ENCODE data around the gene MYO7B.

Gene MYO7B

GRCh38 chr2:127535422-127535901 lies at the start of gene MYO7B:
Gene MYO7B, plus strand, starts transcription at chr2:127535683. Its CDS starts 24,040 bp downstream, at chr2:127559723.
- no peak for DNase-seq

DNA sequence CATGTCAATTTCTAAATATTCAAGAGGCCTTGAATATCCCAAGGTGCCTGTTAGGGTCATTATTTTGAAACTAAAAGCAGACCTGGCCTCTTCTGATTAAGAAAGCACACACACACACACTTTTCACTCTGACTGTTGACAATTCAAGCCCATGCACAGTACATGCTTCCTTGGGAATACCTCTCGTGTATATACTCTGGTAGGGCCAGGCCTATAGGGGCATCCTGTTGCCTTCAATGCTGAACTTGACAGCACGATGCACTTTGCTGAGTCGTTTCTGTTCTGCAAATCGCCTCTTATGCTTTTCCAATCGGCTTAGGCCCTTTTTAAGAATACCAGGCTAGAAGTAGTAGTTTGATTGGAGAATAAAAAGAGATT lies 49.8 kb upstream of the MYO7B start:
- no peak for DNase-seq

- peak; percentile 27 for DNase-seq
These were observed 49.0 kb upstream of the MYO7B start for GRCh38 chr2:127486247-127487058.

DNA sequence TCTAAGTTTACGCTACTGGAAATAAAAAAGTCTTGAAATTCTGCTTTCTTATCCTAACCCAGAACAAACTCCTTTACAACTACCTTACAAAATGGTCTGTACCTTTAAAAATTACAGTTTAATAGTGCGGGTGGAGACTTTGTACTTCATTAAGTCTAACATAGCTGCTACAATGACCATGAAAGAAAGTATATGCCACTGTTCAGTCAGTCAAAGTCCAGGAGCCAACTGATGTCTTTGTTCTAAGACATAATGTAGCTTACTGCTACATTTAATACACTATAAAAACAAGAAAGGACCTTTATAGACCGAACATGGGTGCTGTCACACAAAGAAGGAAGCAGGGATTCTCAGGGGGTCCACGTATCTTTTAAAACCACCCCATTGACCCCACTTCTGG lies 45.2 kb upstream of the MYO7B start:
- DNase-seq, result no peak

DNA sequence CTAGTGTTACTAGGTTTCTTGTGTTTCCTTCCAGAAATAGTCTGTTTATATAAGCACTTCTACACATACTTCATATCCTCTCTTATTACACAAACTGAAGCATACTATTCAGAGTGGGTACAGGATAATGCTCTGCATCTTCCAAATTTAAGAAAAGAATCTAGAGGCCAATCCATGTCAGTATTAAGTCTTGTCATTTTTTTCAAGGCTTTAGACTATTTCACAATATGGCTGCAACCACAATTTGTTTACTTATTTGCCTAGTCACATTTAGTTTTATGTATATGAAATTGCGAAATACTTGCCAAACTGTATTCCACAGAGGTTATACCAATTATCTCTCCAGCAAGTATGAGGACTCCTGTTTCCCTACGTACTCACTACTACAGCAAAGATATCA lies 37.1 kb upstream of the MYO7B start:
- no peak for DNase-seq

DNA sequence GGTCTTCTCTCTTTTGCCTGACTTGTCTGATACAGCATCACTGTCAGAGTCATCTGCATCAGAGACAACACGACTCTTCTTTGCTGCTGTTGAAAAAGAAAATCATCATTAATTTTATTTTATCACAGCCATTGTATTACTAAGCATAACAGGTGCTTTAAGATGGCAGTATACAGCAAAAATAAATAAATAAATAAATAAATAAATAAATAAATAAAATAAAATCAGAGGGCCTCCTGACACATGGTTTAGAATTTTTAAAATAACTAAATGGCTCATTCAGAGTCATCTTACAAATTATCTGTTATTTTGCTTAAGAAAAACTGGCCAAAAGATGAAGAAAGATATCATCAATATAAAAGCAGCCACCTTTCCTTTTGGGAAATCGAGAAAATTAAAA lies 32.0 kb upstream of the MYO7B start:
- no peak for DNase-seq

- no peak for DNase-seq
These were observed 30.7 kb upstream of the MYO7B start for GRCh38 chr2:127504552-127505430.

GRCh38 chr2:127506510-127506909 lies 29.0 kb upstream of the MYO7B start:
- no peak for DNase-seq

- DNase-seq, result no peak
These were observed 27.4 kb upstream of the MYO7B start for GRCh38 chr2:127508023-127508630.

GRCh38 chr2:127508631-127509034 lies 26.9 kb upstream of the MYO7B start:
- DNase-seq, result no peak

DNA sequence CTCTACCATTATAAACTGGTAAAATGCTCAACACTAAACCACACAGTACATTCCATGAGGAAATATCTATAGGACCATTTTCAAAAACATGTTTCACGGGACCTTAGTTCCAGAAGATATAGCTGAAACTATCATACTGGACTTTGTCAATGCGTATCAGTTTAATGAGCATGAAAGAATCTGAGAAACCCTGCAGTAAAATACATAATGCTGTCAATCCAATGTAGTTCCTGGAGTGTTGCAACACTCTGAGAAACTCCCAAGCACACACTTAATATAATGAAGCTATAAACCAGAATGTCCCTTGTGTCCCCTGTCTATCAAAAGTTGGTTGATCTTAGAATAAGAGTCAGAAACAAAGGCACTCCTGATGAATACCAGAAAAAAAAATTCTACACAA lies 25.4 kb upstream of the MYO7B start:
- no peak for DNase-seq

- DNase-seq, result no peak
These were observed 24.3 kb upstream of the MYO7B start for GRCh38 chr2:127511090-127511695.

DNA sequence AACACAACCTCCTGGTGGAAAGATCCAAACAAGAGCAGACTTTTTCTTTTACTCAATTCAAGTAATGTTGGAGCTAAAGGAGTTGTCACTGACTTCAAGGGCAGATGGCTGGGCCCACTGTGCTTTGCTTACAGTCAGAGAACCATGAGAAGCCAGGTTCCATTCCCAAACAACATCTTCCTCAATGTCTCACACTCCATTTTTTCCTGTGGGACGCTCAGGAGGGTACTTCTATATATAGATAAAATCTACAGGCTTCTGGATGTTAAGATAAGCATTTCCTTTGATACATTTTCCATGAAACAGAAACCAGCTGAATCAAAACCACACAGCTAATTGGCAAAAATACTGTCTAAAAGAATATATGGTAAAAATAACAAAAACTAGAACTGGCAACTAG lies 23.6 kb upstream of the MYO7B start:
- DNase-seq, result no peak

DNA sequence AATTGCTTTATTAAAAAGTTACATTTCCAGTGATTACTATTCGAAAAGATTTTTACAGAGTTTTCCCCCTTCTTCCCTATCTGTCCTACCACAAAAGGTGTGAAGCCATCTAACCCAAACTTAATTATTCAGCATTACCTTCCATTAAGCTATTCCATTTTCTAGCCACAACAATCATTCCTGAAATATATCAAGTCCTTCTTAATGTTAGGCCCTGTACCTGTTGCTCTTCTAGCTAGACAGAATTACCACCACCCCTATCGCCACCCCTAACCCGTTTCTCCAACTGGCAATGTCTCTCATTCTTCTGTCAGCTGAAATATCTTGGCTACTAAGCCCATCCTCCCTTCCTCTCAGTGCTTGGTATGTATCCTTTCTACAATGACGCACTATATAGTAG lies 23.1 kb upstream of the MYO7B start:
- no peak for DNase-seq

GRCh38 chr2:127514076-127514475 lies 21.4 kb upstream of the MYO7B start:
- DNase-seq, result no peak

DNA sequence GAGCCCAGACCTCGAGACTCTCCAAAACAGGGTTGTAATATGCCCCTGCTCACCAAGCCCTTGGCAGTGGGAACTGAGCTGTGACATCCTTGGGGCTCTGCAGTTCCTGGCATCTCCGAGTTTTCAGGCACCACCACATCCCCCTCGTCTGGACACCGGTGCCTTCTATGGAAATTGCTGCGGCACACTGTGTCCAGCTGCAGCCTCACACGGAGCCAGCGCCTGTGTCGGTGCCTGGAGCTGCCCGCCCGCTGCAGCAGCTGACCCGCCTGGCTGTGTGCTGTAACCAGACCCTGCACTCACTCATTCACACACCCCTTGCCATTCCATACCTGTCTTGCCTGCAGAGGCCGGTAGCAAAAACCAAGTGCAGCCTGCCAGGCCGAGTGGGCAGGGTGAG lies 21.0 kb upstream of the MYO7B start:
- DNase-seq, result no peak

DNA sequence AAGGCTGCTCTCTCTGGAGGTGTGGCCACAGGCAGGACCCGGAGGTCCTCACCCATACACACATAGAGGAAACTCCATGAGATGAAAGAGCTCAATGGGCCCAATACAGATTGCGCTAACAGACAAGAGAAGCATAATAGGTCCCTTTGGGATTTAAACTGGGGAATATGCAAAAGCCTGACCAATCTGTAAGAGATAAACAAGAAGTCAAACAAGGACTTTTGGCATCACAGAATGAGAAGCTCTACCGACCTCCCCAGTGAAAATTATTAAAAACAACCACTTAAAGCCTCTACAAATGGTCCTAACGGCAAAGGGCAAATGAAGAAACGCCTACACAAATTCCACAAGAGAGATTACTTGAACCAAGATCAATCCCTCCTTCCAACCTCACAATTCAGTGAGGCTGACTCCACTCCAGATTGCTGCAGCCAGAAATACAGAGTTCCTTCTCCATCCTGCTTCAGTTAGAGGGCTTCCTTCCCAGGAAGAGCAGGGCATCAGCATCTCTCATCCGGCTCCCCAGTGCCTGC lies 20.0 kb upstream of the MYO7B start:
- DNase-seq, result no peak

GRCh38 chr2:127516041-127516762 lies 19.3 kb upstream of the MYO7B start:
- DNase-seq, result no peak

DNA sequence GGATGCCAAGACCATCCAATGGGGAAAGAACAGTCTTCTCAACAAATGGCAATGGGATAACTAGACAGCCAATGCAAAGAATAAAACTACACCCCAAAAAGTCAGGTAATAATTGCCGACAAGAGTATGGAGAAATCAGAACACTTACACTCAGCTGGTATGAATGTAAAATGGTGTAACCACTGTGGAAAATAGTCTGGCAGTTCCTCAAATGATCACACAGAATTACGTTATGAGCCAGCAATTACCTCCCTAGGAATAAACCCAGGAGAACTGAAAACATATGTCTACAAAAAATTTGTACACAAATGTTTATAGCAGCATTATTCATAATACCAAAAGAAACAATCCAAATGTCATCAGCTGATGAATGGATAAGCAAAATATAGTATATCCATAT lies 18.0 kb upstream of the MYO7B start:
- DNase-seq, result no peak

GRCh38 chr2:127520424-127520823 lies 15.1 kb upstream of the MYO7B start:
- DNase-seq, result no peak

DNA sequence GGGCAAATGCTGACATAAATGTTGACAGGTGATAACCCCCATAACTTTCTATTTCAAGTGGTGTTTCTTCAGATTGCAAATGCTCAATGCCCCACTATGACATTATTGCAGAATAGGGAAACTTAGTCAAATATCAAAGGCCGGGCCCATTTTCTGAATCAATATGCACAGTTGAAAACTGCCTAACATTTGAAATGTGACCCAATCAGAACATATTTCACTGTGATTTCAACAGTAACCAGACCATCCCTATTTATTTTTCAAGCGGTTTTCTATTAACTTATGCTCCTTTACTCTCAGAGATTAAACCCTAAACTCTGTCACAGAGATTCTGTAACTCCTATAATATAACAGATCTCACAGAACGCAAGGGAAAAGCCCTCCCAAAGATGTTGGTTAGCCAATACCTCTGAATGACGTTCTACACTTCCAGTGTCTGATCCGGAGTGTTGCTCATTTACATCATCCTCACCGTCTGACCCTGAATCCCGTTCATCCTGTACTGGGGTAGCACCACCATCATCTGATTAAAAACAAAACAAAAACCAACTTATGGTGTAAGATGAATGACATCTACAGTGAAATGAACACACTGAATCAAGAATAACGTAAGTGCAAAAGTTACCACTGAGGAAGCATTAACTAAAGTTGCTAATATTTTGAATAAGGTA lies 12.1 kb upstream of the MYO7B start:
- no peak for DNase-seq

All from GDM1 (cell line).